GM10248 (cell line): ENCODE results near the gene CFAP46.

Source experiments
- CTCF ChIA-PET: fragments of 300-600 bp; sonication (Branson Sonifier 250); formaldehyde crosslinking; extraction: SDS; loops from one replicate; lab custom pipeline; 2021; ENCODE audit warnings: antibody characterized with exemption; lab: Yijun Ruan, JAX
- POLR2A ChIA-PET: fragments of 350-650 bp; sonication (Branson Sonifier 250); formaldehyde crosslinking; extraction: SDS; loops from one replicate; lab custom pipeline; 2020; ENCODE audit warnings: antibody characterized with exemption; lab: Yijun Ruan, JAX
- DNase-seq: peaks from one replicate; pipeline ENCODE4 v3.0.0; 2012; ENCODE audit errors: extremely low spot score
- TF ChIP-seq, protein P1 (sequence below): IDR thresholded peaks from 2 replicates; pipeline ENCODE4 v1.5.1; 2012; ENCODE audit warnings: mild to moderate bottlenecking, low read depth; ENCODE audit errors: extremely low read depth, missing control alignments, control extremely low read depth

CFAP46 gene

DNA sequence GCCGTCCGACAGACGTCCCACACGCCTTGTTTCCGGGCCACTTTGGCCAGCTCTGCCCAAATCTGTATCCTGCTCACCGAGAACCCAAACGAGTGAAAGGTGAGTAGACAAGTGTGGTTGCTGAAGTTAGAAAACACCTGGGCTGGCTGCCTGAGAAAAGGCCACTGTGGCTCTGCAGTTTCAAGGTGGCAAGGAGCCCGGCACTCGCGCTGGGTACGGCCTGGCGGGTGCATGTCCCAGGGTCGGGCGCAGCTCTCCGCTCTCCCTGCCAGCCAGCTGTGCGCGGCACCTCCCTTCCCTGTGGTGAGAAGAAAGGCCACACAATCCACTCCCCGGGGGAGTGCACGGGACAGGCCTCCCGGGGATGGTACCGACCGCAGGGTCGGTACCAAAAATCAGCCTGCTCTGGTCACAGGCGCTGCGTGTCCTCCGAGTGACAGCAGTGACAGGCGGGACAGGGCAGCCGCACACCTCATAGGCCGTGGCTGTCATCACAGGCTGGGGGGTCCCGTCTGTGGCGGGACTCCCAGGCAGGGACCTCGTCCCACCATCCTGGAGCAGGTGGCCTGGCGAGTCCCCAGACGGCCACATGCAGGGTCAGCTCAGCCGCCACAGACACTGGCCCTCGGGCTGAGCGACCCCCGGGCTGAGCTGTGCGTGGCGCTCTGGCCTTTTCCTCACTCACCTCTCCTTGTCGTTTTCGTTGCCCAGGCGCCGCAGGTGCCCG lies 22.8 kb downstream of the CFAP46 start:
- no peak for DNase-seq
- ChIA-PET CTCF (interaction anchor here (1.6 to 1.7 kb wide), 2 partner anchors 17 to 18 kb away, joined by 3 to 4 read pairs; no protein-coding TSS in a partner anchor), POLR2A (no interaction called here)
- TF ChIP-seq, protein P1, sequence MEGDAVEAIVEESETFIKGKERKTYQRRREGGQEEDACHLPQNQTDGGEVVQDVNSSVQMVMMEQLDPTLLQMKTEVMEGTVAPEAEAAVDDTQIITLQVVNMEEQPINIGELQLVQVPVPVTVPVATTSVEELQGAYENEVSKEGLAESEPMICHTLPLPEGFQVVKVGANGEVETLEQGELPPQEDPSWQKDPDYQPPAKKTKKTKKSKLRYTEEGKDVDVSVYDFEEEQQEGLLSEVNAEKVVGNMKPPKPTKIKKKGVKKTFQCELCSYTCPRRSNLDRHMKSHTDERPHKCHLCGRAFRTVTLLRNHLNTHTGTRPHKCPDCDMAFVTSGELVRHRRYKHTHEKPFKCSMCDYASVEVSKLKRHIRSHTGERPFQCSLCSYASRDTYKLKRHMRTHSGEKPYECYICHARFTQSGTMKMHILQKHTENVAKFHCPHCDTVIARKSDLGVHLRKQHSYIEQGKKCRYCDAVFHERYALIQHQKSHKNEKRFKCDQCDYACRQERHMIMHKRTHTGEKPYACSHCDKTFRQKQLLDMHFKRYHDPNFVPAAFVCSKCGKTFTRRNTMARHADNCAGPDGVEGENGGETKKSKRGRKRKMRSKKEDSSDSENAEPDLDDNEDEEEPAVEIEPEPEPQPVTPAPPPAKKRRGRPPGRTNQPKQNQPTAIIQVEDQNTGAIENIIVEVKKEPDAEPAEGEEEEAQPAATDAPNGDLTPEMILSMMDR = no peak

- TF ChIP-seq, protein P1 = no peak
- no peak for DNase-seq
- ChIA-PET POLR2A (no interaction called here), CTCF (interaction anchor here (1.6 kb wide), 1 partner anchor 18 kb away, joined by 4 read pairs; no protein-coding TSS in a partner anchor)
These were observed 23.6 kb downstream of the CFAP46 start for GRCh38 chr10:132918617-132919373.

GRCh38 chr10:132918264-132918616 lies 24.1 kb downstream of the CFAP46 start:
- POLR2A ChIA-PET = no interaction called here
- DNase-seq = no peak
- TF ChIP-seq, protein P1 = no peak
- CTCF ChIA-PET = no interaction called here

DNA sequence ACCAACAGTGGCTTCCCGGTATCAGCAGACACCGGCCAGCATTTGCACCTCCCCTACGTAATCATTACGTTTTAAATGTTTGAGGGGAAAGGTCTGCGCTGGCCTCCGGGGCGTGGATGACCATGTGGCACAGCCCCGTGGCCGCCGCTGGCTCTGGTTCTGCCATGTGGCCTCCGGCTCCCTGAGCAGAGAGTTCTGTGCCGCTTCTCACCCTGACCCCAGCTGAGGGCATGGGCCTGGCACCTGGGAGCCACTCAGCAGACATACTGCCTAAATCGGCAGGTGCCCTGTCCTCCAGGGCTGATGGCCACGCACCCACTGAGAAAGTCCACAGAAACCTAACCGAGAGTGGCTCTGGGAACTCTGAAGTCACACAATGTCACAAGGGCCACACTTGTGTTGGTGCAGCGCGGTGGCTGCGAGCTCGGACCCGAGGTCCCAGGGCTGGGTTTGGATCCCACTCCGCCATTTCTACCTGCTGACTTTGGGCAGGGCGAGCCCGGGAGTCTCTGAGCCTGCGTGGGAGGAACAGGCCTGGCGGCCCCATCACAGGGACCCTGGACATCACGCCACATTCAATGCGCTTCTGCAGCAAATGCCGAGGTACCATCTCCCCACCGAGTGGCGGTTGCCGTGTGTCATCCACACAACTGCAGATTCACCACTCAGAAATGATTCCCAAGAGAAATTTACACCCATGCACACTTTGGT lies 25.3 kb downstream of the CFAP46 start:
- ChIA-PET POLR2A (no interaction called here), CTCF (interaction anchor here (1.5 kb wide), 1 partner anchor 12 kb away, joined by 6 read pairs; no protein-coding TSS in a partner anchor)
- TF ChIP-seq, protein P1 = no peak
- DNase-seq = no peak

- POLR2A ChIA-PET = no interaction called here
- CTCF ChIA-PET = interaction anchor here (1.5 kb wide), 1 partner anchor 11 kb away, joined by 6 read pairs; no protein-coding TSS in a partner anchor
These were observed 25.9 kb downstream of the CFAP46 start for GRCh38 chr10:132916421-132916841.

GRCh38 chr10:132915411-132915810 lies 27.0 kb downstream of the CFAP46 start:
- TF ChIP-seq, protein P1 = no peak
- ChIA-PET CTCF (interaction anchor here (1.0 to 1.5 kb wide), 2 partner anchors 10 to 12 kb away, joined by 3 to 6 read pairs; no protein-coding TSS in a partner anchor), POLR2A (no interaction called here)
- DNase-seq = no peak

More at GRCh38 chr10:132916421-132916841, 25.9 kb downstream of the CFAP46 start:
- TF ChIP-seq, protein P1 = no peak
- no peak for DNase-seq
